CD4-positive, alpha-beta T cell treated with Interleukin-15 for 4 hours (primary cell): ENCODE measurements around the gene HEXB.
A peak's percentile ranks its signal among the peaks of the same experiment; 100 is the strongest.
"Not testable (repeated sequence)": the region's sequence is repeated elsewhere in the genome, so short reads cannot be mapped to it uniquely, and the experiment has no call there.

Experiments
- DNase-seq: peaks from one replicate; pipeline ENCODE4 v3.0.0-alpha.2; 2020; ENCODE audit warnings: low spot score

The HEXB gene

DNA sequence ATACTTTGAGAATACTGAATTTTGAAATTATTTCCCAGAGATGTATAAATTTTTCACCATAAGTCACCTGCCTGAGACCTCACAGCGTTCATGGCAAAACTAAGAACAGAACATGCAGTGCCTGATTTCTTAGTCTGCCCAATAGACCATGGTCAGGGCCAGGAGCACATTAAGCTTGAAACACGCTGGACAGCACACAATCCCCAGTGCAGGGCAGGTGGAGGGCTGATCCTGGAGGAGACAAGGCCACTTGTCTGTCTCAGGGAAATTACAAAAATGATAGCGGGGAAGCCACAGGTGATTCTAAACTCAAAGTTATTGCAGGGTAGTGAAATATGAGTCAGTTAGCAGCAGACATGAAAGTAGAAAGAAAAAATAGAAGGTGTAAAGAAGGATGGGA, 25.9 kb upstream of the HEXB start:
- DNase-seq, result no peak

DNA sequence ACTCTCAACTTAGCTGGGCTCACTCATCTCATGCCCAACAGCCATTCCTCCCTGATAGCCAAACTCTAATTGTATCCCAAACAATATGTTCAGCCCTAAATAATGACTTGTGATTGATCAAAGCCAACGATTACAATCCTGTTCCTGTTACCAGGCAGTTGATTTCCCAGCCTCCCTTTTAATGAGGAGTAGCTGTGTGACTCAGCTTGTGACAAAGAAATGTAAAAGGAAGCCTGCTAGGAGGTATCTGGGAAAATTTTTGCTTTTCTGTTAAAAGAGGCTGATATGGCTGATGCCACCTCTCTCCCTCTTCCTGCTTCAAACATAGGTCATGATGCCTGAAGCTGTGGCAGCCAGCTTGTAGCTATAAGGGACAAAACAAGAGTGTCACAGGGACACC, 24.9 kb upstream of the HEXB start:
- no peak for DNase-seq

DNA sequence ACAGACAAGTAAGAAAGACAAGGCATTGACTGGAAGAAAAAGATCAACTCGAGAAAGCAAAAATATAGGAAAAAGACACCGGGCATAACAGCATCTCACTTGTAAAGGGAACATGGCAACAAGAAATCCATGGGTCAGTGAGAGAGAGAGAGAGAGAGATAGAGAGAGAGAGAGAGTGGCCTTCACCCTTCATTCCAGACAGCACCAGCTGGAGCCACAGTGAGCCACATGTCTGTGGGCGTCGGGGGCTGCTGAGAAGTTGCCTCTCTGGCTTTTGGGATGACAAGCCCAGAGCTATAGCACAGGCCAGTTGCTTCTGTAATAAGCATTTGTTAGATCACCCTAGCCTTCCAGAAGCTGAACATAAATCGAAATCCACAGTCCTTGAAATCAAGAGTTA, 24.2 kb upstream of the HEXB start:
- DNase-seq, result no peak

DNA sequence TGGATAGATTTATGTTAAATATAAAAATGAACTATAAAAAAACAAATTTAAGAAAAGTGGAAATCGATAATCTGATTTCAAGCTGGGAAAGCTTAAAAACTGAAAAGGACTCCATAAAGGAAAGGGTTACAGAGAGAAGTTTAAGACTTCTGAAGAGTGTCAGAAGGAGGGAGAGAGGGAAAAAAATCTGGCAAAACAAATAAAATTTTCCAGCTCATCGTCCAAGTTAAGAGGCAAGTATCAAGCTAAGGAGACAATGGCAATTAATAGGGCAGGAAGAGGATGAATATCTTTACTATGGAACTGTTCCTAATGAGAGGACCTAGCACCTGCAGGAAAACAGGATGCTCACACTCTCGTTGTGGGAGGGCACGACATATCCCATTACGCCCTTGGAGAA, 20.5 kb upstream of the HEXB start:
- no peak for DNase-seq

DNA sequence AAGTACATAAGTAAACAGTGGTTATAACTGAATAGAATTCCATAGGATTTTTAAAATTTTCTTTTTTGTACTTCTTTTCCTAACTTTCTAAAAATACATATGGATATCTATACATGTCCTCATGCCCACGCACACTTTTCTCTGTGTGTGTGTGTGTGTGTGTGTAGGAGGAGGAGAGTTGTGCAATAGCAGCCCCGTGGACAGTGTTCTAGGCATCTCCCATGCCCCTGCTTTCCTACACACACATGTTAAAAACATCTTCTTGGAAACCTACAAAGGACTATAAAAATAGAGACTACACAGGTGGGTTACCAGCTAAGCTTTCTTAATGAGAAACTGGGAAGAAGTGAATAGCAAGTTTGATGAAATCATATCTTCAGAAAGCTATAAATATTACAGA, 19.8 kb upstream of the HEXB start:
- DNase-seq, result no peak

DNA sequence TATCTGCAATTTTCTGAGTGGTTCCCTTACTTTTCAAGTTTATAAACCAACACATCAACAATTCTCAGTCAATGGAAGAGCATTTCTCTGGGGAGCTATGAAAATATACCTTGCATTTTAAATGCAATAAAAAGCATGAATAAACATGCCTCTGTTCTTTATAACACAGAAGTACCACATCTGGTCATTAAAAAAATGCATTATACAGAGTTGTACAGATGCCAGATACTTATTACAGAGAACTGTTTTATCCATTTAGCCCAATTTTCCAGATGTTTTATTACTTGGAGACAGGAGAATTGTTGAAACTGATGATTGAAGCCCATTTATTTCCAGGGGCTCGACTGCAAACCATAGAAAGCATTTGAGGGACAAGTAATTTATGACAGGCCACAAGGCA, 19.2 kb upstream of the HEXB start:
- DNase-seq, result no peak

DNA sequence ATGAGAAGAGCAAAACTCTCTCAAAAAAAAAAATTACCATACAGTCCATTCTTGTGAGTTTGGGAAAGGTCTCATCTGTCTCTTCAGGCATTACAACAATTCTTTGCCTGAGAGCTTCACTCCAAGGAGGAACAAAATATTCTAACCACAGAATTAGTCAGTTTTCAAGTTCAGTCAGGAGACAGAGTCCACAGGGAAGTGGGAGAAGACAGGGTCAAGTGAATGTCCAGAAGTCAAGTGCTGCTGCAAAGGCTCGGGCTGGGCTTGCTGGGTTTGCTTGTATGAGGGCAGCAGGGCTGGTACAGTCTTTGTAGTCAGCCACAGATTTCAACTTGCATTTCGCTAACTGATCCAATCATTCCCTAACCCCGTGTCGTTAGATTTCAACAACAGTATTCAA, 17.6 kb upstream of the HEXB start:
- DNase-seq, result no peak

DNA sequence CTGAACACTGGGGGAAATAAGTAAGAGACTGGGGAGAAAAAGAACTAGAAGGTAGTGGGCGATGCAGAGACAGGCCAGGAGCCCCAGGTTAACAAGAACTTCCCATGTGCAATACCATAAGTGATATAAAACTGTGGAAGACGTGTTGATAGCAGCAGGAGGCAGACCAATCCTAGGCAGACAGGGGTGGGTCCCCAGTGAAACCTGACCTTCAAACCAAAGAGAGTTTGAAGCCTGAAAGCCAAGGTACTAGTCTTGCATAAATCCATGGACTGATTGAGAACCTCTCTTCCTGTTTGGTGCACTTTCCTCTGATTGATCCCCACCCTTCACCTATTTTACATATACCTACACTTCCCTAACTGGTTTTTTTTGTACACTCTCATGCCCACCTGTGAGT, 15.2 kb upstream of the HEXB start:
- no peak for DNase-seq

DNA sequence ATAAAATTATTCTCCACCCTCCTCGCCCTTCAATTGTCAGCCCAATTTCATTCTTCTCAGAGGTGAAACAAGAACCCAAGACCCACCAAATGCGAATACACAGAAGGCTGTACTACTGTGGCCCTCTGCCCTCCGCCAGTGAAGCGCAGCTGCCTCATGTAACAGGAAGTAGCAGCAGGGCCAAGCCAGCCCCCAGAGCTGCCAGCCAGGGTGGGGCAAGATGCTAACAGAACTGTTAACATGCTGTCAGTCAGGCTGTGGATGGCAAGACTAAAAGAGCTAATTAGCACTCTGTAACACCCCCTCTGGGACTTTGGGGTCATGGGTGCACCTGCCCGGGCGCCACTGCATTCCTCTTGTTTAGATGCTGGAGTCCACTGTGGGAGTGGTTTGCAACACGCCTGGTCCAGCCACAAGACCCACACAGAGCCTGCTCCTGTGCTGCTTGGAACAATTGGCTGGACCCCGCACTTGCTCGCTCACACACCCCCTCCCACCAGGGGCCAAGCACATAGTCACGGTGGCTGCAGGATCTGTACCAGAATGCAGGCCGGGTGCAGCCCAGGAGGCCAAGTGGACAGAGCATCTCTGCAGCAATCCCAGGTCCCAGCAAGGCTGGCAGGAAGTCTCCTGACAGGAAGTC, 14.5 kb upstream of the HEXB start:
- DNase-seq, result no peak

DNA sequence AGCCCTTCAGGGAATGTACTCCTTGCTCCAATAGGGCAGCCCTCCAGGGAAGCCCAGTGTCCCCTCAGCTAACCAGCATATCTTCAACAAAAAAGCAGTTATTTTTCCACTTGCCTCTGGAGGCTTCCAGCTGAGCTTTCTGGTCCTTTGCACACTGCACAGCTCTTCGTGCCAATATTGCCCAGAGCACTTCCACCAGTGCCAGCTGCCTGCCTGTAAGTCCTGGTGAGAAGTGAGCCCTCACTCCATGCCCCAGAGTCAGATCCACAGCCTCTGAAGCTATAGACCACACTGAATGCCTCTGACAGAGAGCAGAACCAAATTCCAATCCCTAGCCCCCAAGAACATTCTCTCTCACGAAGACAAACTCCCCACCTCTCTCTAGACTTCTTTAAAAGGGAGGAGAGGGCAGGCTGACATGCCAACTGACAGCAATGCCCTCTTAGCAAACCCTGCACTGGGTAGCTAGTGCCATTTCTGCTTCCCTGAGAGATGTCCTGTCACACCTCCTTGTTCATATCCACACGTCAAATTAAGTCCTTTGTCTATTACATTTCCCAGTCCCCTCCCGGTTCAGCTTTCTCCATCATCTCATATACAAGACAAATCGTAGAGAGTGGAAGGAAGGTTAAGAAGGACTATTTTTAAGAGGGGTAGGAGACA, 12.7 kb upstream of the HEXB start:
- DNase-seq, result no peak

DNA sequence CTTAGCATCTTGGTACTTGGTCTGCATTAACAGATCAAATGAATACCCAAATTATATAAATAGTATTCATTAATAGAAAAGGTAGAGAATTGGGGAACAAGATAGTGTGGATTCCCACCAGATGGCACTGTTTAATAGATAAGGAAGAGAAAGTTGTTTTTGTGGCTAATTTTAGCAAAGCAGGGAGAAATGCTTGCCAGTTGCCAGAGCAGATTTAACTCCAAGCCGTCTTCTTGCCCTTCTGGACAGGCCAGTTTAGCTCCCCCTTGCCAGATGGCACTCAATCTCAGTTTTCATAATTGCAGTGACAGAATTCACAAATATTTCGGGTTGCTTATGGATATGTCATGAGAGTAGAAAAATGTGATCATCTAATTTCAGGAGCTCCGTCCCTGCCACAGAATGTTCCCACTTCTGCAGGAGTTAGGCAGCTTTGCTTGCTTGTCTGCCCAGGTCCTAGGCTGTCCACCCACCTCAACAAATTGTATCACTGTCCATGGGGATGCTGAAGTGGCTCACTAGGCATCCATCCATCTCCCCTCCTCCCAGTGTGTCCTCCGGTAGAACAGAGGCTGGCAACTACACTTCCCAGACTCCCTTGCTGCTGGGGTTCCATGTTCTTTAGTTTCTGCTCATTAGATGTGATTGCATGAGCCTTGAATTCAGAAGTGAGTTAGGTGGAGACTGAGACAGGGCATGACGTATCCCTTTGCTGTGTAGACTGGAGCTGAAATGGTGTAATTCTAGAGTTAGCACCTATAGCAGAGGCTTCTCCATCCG, 11.8 kb upstream of the HEXB start:
- peak; percentile 23 for DNase-seq

DNA sequence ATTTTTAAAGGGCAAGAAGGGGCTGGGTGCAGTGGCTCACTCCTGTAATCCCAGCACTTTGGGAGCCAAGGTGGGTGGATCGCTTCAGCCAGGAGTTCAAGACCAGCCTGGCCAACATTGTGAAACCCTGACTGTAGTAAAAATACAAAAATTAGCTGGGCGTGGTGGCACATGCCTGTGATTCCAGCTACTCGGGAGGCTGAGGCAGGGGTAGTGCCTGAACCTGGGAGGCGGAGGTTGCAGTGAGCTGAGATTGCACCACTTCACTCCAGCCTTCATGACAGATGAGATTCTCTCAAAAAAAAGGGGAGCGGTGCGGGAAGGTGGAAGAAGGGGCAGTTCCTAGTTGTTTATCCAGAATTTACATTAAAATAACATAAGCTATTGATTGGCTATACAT, 8.6 kb upstream of the HEXB start:
- DNase-seq, result not testable (repeated sequence)

DNA sequence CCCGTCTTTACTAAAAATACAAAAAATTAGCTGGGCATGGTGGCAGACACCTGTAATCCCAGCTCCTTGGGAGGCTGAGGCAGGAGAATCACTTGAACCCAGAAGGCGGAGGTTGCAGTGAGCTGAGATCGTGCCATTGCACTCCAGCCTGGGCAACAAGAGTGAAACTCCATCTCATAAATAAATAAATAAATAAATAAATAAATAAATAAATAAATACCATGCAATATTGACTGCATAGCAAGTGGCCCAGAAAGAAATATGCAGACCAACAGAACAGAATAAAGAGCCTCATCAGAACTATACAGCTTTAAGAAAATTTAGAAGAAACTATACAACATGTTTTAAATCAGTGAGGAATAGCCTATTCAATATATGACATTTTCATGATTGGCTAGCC, 6.9 kb upstream of the HEXB start:
- not testable (repeated sequence) for DNase-seq

DNA sequence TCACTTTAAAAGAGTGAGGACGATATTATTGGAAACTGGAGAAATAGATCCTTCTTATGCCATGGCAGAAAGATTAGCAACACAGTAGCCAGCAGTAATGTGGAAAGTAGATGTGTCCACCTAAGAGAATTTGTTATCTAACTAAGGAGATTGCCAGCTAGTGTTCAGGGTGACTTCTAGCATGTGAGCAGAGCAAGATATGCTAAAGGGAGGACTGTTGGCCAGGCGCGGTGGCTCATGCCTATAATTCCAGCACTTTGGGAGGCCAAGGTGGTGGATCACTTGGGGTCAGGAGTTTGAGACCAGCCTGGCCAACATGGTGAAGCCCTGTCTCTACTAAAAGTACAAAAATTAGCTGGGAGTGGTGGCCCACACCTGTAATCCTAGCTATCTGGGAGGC, 5.7 kb upstream of the HEXB start:
- not testable (repeated sequence) for DNase-seq

DNA sequence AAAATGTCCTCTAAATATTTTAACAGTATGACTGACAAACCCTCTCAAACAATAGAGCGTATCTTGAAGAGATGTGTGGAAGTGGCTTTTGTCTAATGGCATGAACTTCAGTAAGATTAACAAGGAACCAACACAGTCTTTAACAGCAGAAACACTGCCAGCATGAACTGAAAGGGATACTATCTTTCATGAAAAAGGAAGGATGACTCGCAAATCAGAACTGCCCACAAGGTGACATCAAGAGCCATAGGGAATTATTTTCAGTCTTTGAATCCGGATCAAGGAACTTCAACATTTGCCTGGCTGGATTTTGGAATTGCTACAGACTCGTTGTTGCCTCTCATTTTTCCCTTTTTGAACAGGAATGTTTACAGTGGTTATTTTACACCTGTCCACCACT, 5.1 kb upstream of the HEXB start:
- no peak for DNase-seq

DNA sequence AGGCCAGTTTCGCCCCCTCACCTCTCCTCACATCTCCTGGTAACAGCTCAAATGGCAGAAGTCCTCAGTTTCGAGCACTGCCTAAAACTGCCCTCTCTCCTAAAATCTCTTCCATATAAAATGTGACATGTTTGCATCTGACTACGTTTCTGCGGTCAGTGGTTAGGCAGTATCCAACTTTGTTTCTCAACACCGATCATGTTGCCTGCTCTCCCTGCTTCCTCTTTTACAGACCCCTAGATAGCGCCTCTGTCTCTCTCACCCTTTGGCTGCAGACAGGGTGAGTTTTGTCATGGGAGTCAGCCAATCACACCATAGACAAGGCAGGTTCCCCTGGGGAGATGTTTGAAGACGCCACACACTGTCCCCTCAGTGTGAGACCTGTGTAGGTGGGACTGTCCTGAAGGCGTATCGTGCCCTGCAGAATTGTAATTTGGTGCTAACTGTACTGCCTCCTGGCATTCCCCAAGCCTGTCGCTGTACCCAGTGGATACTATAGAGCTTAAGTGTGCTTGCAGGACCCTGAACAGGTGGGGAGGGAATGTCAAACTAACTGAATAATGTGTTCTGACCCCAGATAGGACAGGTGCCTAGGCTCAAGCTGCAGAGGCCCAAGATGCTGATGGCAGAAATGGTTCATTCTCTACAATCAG, 1.1 kb downstream of the HEXB start:
- no peak for DNase-seq

DNA sequence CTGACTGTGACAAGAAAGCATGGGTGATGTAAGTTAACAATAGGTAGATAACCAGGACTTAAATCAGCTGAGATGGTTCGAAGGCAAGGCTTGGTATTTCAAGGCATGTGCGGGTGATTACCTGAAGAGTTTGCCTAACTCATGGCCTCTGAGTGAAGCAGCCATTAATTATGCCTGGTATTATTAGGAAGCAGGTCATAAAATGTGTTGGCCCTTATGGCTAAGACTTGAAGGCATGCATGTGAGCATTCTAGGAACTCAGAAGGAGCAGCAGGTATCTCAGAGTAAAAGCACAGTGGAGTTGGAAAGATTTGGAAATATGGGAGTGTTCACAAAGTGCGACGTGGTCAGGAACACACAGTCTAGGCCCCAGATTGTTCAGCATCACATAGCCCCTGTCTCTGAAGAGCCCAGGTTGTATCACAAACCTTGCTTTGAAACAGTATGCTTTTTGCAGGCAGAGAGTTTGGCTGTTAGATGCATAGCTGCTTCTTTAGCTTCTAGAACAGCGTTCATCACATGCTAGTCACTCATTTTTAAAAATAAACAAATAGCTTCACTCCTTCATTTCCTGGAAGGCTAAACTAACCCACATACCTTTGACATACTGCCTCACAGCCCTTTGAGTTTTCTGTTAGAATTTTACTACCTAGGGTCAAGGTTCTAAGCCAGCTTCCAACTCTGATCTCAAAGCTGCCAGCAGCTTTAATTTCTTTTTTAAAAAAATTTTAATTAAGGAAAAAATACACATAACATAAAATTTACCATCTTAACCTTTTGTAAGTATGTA, 2.1 kb downstream of the HEXB start:
- no peak for DNase-seq

DNA sequence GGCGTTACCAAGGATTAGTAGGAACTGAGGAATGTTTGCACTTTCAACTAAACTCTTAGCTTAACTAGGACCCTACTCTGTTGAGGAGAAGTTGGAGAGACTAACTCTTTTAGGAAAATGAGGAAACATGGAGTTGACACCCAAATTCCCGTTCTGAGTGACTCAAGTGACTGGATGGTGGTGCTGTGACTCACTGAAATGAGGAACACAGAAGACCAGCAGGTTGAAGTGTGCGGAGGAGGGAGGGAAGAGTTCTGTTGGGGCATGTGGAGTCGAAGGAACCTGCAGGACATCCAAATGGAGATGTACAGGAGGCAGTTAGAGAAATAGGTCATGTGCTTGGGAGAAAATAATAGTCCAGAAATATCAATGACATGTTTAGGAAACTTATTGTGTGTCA, 8.2 kb downstream of the HEXB start:
- DNase-seq, result no peak

DNA sequence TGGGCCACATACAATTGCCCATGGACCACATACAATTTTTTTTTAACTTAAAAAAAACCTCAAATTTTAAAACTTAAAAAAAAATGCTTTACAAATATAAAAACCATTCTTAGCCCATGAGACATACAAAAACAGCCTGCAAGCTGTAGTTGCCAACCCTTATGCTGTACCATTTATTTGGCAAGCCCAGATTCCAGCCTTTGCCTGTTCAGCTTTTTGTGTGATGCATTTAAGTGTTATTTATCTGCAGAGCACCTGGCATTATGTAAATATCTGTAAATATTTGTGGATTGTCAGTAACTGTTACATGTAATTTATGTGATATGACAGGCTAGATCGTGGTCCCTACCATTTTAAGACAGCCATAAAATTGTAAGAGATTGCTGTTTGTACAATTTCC, 32.6 kb downstream of the HEXB start:
- no peak for DNase-seq

DNA sequence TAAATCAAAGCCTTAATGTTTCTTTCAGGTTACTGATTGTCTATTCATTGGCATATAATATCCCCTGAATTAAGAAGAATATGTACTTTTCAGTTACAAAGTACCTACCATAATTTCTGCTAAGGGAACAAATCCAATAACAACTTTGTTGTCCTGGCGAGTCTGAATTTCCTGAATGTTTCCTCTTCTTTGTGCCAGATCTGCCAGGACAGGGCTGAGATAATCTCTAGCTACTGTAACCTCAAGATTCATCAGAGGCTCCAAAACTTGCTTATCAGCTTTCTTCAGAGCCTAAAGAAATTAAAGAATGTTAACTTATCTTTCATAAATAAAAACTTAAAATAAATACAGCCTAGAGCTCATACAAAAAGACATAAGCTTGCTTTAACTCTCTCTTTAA, 37.2 kb downstream of the HEXB start:
- no peak for DNase-seq

DNA sequence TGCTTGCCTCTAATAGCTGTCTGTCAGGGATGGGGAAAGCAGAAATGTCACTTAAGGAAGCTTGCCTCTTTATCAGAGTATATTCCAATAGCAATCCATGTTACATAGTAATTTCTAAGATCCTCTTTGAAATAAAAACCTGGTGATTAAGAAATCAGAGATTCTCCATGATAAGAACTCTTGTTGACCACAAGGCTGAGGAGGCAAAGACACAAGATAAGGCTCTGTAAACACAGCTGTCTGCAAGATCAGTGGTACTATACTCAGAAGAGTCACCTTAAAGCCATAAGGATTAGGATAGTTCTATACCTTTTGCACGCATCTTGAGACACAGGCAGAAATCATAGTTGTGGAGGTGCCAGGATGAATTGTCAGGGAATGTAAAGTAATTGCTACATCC, 40.3 kb downstream of the HEXB start:
- no peak for DNase-seq

DNA sequence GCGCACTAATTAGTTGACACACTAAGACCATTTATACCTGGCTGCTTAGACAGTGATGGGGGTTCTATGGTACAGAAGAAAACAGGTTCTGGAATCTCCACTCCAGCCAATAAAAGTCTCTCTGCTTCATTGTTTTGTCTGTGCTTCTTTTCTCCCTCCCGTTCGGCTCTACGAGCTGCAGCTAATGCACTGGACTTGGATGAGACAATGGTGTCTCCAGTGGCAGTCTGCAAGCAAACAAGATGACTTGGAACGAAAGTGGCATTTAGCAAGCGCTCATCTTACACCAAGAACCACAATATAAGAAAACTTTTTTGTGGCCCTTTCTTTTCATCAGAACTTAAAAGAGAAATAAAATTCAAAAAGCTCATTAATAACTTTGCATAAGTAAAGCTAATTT, 51.7 kb downstream of the HEXB start:
- no peak for DNase-seq
